ENCODE data around the gene GCSAM. TPM values are rescaled to one million over a fixed set of nuclear protein-coding genes. Genes with fewer than 3 reads are reported as not detected.

The GCSAM gene
- total RNA-seq, 1 experiment from 2014 or later = not detected

DNA sequence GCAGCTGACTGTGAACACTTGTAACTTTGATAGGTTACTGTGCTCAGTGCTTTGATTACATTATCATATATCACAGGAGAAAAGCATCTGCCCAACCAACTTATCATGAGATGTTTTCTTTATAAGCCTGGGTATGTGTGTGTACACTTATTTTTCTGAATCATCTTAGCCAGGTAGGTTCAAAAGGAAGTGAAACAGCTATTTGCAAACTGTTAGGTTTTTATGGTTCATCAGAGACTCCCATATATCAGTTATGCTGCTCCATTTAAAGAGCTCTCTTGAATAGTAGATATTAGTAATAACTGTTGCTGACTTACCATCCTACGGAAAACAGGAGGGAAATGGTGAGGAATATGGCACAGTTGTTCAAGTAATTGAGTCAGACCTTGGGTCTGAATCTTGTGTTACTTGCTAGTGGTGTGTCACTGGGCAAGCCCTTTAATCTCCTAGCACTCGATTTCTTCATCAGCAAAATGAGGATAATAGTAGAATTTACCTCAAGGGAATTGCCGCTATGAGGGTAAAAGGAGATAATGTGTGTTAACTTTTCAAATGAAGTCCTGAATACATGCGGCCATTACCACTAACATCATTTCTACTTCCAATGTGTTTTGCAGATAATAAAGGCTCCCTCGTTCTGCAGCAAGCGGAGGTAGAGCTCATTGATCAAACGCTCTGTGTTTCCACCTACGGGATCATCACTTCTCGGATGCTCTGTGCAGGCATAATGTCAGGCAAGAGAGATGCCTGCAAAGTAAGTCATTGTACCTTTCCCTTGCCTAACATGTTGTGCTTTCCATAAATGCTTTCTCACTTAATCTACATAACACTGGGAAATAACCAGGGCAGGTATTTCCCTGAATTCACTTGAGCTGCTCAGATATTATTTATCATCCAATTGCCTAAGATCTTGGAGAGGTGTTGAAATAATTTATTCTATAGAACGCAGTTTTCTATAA, 54.6 kb downstream of the GCSAM start:
- DNase-seq = no peak
- no peak overlapping the region for H3T11ph ChIP-seq (ENCODE audit: low read length)
- no peak overlapping the region for H3K14ac ChIP-seq (ENCODE audit: insufficient read depth, low read length)
- no peak overlapping the region for H3K4me2 ChIP-seq (ENCODE audit: insufficient read depth, insufficient read length, low read length)
- H2AFZ ChIP-seq (ENCODE audit: low read length) = no peak overlapping the region
- no peak overlapping the region for H2BK5ac ChIP-seq (ENCODE audit: insufficient read length, low read length)
- H3K9me3 ChIP-seq (ENCODE audit: control insufficient read depth, low read depth, low read length) = no peaks in the 10 kb centered on the region
- H3K79me2 ChIP-seq (ENCODE audit: insufficient read depth, low read length) = no peaks in the 10 kb centered on the region
- H3K9ac ChIP-seq (ENCODE audit: extremely low read depth, insufficient read length, low read length) = no peak overlapping the region
- H3K4me1 ChIP-seq (ENCODE audit: insufficient read depth, low read length) = no peaks in the 10 kb centered on the region; the same call in 1 of the 2 replicates
- no peak overlapping the region for H3K56ac ChIP-seq (ENCODE audit: insufficient read length, low read depth, low read length)
- H4K5ac ChIP-seq (ENCODE audit: insufficient read length, low read depth, low read length) = no peak overlapping the region
- H3K23ac ChIP-seq (ENCODE audit: insufficient read length, low read depth, low read length) = no peak overlapping the region
- no peak overlapping the region for H2BK120ac ChIP-seq (ENCODE audit: low read depth, low read length, poor library complexity, severe bottlenecking)
- H3K4ac ChIP-seq (ENCODE audit: low read depth, low read length) = no peak overlapping the region
- Mint-ChIP-seq H3K9me3 (no peaks in the 10 kb centered on the region; a peak in 1 of 5 replicates), H3K27me3 (ENCODE audit: low read depth) (no peaks in the 10 kb centered on the region; the same call in none of the 2 replicates), H3K36me3 (ENCODE audit: insufficient read depth in 1 of 3, low read depth in 3 of 3) (no peaks in the 10 kb centered on the region), H3K4me1 (peaks cover 8 to 11% of the 10 kb centered on the region in 2 experiments), H3K4me3 (no peak overlapping the region), H3K27ac (no peak overlapping the region)
- H2AK5ac ChIP-seq (ENCODE audit: insufficient read length, low read length) = no peak overlapping the region
- no peak overlapping the region for H4K8ac ChIP-seq (replicated peaks; ENCODE audit: insufficient read length, low read depth, low read length)
- no peak overlapping the region for H4K91ac ChIP-seq (ENCODE audit: insufficient read length, low read depth, low read length)
- no peaks in the 10 kb centered on the region for H3K23me2 ChIP-seq (ENCODE audit: insufficient read length, low read depth, low read length, poor library complexity, severe bottlenecking)
- no peak overlapping the region for H3K18ac ChIP-seq (ENCODE audit: insufficient read length, low read depth, low read length)
- TF ChIP-seq, protein P1, sequence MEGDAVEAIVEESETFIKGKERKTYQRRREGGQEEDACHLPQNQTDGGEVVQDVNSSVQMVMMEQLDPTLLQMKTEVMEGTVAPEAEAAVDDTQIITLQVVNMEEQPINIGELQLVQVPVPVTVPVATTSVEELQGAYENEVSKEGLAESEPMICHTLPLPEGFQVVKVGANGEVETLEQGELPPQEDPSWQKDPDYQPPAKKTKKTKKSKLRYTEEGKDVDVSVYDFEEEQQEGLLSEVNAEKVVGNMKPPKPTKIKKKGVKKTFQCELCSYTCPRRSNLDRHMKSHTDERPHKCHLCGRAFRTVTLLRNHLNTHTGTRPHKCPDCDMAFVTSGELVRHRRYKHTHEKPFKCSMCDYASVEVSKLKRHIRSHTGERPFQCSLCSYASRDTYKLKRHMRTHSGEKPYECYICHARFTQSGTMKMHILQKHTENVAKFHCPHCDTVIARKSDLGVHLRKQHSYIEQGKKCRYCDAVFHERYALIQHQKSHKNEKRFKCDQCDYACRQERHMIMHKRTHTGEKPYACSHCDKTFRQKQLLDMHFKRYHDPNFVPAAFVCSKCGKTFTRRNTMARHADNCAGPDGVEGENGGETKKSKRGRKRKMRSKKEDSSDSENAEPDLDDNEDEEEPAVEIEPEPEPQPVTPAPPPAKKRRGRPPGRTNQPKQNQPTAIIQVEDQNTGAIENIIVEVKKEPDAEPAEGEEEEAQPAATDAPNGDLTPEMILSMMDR (conservative IDR thresholded peaks at IDR 0.05) = no peak
- H2BK20ac ChIP-seq (ENCODE audit: low read depth, low read length, poor library complexity, severe bottlenecking) = no peak overlapping the region
- no peaks in the 10 kb centered on the region for H3K27me3 ChIP-seq (ENCODE audit: insufficient read depth, low read length)
- H2BK15ac ChIP-seq (ENCODE audit: low read depth, low read length) = no peak overlapping the region
- H3K79me1 ChIP-seq (ENCODE audit: insufficient read depth, low read depth, low read length, poor library complexity, severe bottlenecking) = no peaks in the 10 kb centered on the region
- no peaks in the 10 kb centered on the region for H4K20me1 ChIP-seq (ENCODE audit: control insufficient read depth, insufficient read depth, insufficient read length)
- H2BK12ac ChIP-seq (ENCODE audit: insufficient read length, low read depth, low read length) = no peak overlapping the region
- H3K27ac ChIP-seq (ENCODE audit: insufficient read length, low read depth, low read length) = no peak overlapping the region
- no CpG with 5 or more reads among the region's 10 CpGs for WGBS (ENCODE audit: extremely low coverage, insufficient read length, low lambda C conversion rate)
